H9 (cell line): Measurements from ENCODE around the gene DCLRE1B. TPM values are rescaled to one million over a fixed set of nuclear protein-coding genes. Genes with fewer than 3 reads are reported as not detected.

ENCODE experiments used
- DNase-seq: peaks from one replicate; pipeline ENCODE4 v3.0.0-alpha.2; 2017
- H2AFZ ChIP-seq: one replicate; pipeline ENCODE4 v1.6.1; 2013; ENCODE audit warnings: mild to moderate bottlenecking, low read length, control low read depth, moderate library complexity
- H2AK5ac ChIP-seq: 2 replicates; pipeline ENCODE4 v1.6.1; 2013; ENCODE audit warnings: low read length, control low read depth, mixed read lengths; ENCODE audit not compliant: insufficient read length
- H2BK120ac ChIP-seq: one replicate; pipeline ENCODE4 v1.6.1; 2013; ENCODE audit warnings: low read depth, mild to moderate bottlenecking, low read length, control low read depth, inconsistent platforms; ENCODE audit not compliant: poor library complexity, severe bottlenecking
- H2BK12ac ChIP-seq: 2 replicates; pipeline ENCODE4 v1.6.1; 2013; ENCODE audit warnings: low read length, control low read depth, mixed read lengths, low read depth; ENCODE audit not compliant: insufficient read length
- H2BK15ac ChIP-seq: 2 replicates; pipeline ENCODE4 v1.6.1; 2013; ENCODE audit warnings: low read depth, low read length, control low read depth
- H2BK20ac ChIP-seq: one replicate; pipeline ENCODE4 v1.6.1; 2013; ENCODE audit warnings: low read depth, mild to moderate bottlenecking, low read length, control low read depth, inconsistent platforms; ENCODE audit not compliant: poor library complexity, severe bottlenecking
- H2BK5ac ChIP-seq: 2 replicates; pipeline ENCODE4 v1.6.1; 2013; ENCODE audit warnings: low read length, control low read depth, mixed read lengths; ENCODE audit not compliant: insufficient read length
- H3K14ac ChIP-seq: 2 replicates; pipeline ENCODE4 v1.6.1; 2013; ENCODE audit warnings: low read length, control low read depth; ENCODE audit not compliant: insufficient read depth
- H3K18ac ChIP-seq: 2 replicates; pipeline ENCODE4 v1.6.1; 2013; ENCODE audit warnings: low read depth, mild to moderate bottlenecking, mixed read lengths, low read length, control low read depth; ENCODE audit not compliant: insufficient read length
- H3K23ac ChIP-seq: 2 replicates; pipeline ENCODE4 v1.6.1; 2013; ENCODE audit warnings: low read length, control low read depth, mixed read lengths, low read depth; ENCODE audit not compliant: insufficient read length
- H3K23me2 ChIP-seq: 2 replicates; pipeline ENCODE4 v1.6.1; 2013; ENCODE audit warnings: low read depth, mild to moderate bottlenecking, mixed read lengths, low read length, control low read depth; ENCODE audit not compliant: insufficient read length, poor library complexity, severe bottlenecking
- H3K27ac ChIP-seq: 2 replicates; pipeline ENCODE4 v1.5.1; 2013; ENCODE audit warnings: low read length, control low read depth, mixed read lengths, low read depth; ENCODE audit not compliant: insufficient read length
- H3K27me3 ChIP-seq: 2 replicates; pipeline ENCODE4 v1.6.1; 2013; ENCODE audit warnings: low read length, control low read depth, inconsistent platforms; ENCODE audit not compliant: insufficient read depth
- H3K4ac ChIP-seq: 2 replicates; pipeline ENCODE4 v1.6.1; 2013; ENCODE audit warnings: low read depth, mild to moderate bottlenecking, control low read depth, inconsistent platforms, low read length, moderate library complexity
- H3K4me1 ChIP-seq: 2 replicates; pipeline ENCODE4 v1.6.1; 2013; ENCODE audit warnings: low read length, control low read depth, inconsistent platforms; ENCODE audit not compliant: insufficient read depth
- H3K4me2 ChIP-seq: 2 replicates; pipeline ENCODE4 v1.6.1; 2013; ENCODE audit warnings: low read length, control low read depth, mixed read lengths; ENCODE audit not compliant: insufficient read length, insufficient read depth
- H3K56ac ChIP-seq: 2 replicates; pipeline ENCODE4 v1.6.1; 2013; ENCODE audit warnings: low read depth, mild to moderate bottlenecking, mixed read lengths, low read length, control low read depth; ENCODE audit not compliant: insufficient read length
- H3K79me1 ChIP-seq: 2 replicates; pipeline ENCODE4 v1.6.1; 2013; ENCODE audit warnings: low read depth, mild to moderate bottlenecking, moderate library complexity, low read length, control low read depth, inconsistent platforms; ENCODE audit not compliant: insufficient read depth, poor library complexity, severe bottlenecking
- H3K79me2 ChIP-seq: 2 replicates; pipeline ENCODE4 v1.6.1; 2013; ENCODE audit warnings: low read length, control low read depth, inconsistent platforms; ENCODE audit not compliant: insufficient read depth
- H3K9ac ChIP-seq: 2 replicates; pipeline ENCODE4 v1.6.1; 2013; ENCODE audit warnings: low read length, control low read depth, mixed read lengths; ENCODE audit not compliant: insufficient read length; ENCODE audit errors: extremely low read depth
- H3K9me3 ChIP-seq: one replicate; pipeline ENCODE4 v1.6.1; 2013; ENCODE audit warnings: low read depth, low read length, inconsistent platforms; ENCODE audit not compliant: control insufficient read depth
- H3T11ph ChIP-seq: one replicate; pipeline ENCODE4 v1.6.1; 2013; ENCODE audit warnings: mild to moderate bottlenecking, low read length, control low read depth, inconsistent platforms
- H4K20me1 ChIP-seq: one replicate; pipeline ENCODE4 v1.6.1; 2013; ENCODE audit not compliant: control insufficient read depth, insufficient read length, insufficient read depth
- H4K5ac ChIP-seq: 2 replicates; pipeline ENCODE4 v1.6.1; 2013; ENCODE audit warnings: low read depth, mild to moderate bottlenecking, mixed read lengths, low read length, control low read depth; ENCODE audit not compliant: insufficient read length
- H4K8ac ChIP-seq: replicated peaks from 2 replicates; pipeline ENCODE4 v1.6.1; 2013; ENCODE audit warnings: low read length, control low read depth, mixed read lengths, low read depth; ENCODE audit not compliant: insufficient read length
- H4K91ac ChIP-seq: 2 replicates; pipeline ENCODE4 v1.6.1; 2013; ENCODE audit warnings: low read depth, mild to moderate bottlenecking, moderate library complexity, mixed read lengths, low read length, control low read depth; ENCODE audit not compliant: insufficient read length
- H3K27ac Mint-ChIP-seq, 3 experiments: 2 replicates in 2 of 3; 3 replicates in 1 of 3; pipeline ENCODE4 v1.8.0; 2020 to 2021; ENCODE audit warnings: mixed read lengths in 3 of 3, mild to moderate bottlenecking in 1 of 3, moderate library complexity in 1 of 3
- H3K27me3 Mint-ChIP-seq: 2 replicates; pipeline ENCODE4 v1.8.0; 2021; ENCODE audit warnings: low read depth, mild to moderate bottlenecking, moderate library complexity, mixed read lengths
- H3K36me3 Mint-ChIP-seq, 3 experiments: 2 replicates in 2 of 3; 3 replicates in 1 of 3; pipeline ENCODE4 v1.8.0; 2020 to 2021; ENCODE audit warnings: low read depth in 3 of 3, mixed read lengths in 3 of 3; ENCODE audit not compliant: insufficient read depth in 1 of 3
- H3K4me1 Mint-ChIP-seq, 2 experiments: 2 replicates each; pipeline ENCODE4 v1.8.0; 2020; ENCODE audit warnings: mixed read lengths in 2 of 2
- H3K4me3 Mint-ChIP-seq, 2 experiments: 2 replicates in 1 of 2; 3 replicates in 1 of 2; pipeline ENCODE4 v1.8.0; 2020 to 2021; ENCODE audit warnings: mild to moderate bottlenecking in 2 of 2, mixed read lengths in 2 of 2, moderate library complexity in 1 of 2
- H3K9me3 Mint-ChIP-seq, 2 experiments: 2 replicates in 1 of 2; 3 replicates in 1 of 2; pipeline ENCODE4 v1.8.0; 2020; ENCODE audit warnings: mild to moderate bottlenecking in 2 of 2, mixed read lengths in 2 of 2, moderate library complexity in 1 of 2
- WGBS: extraction: QIAGEN DNeasy Blood & Tissue Kit; methylation state at CpG from one replicate; pipeline ENCODE4 v1.1.7; 2013; ENCODE audit warnings: missing lambda C conversion rate, low lambda C conversion rate, mixed read lengths; ENCODE audit not compliant: insufficient read length; ENCODE audit errors: extremely low coverage; 5-methylcytosine and 5-hydroxymethylcytosine counted together
- total RNA-seq: library from RNA; stranded (reverse); gene quantifications from 2 replicates; pipeline ENCODE4 v1.2.1, GENCODE V29; 2021
- TF ChIP-seq, protein P1 (sequence below): fragments of 200-600 bp; sonication (generic); conservative IDR thresholded peaks from 3 replicates; pipeline ENCODE4 v1.8.0; 2021; ENCODE audit warnings: antibody characterized with exemption, mild to moderate bottlenecking

DCLRE1B gene
- total RNA-seq, 1 experiment from 2014 or later, result 13.4 TPM

DNA sequence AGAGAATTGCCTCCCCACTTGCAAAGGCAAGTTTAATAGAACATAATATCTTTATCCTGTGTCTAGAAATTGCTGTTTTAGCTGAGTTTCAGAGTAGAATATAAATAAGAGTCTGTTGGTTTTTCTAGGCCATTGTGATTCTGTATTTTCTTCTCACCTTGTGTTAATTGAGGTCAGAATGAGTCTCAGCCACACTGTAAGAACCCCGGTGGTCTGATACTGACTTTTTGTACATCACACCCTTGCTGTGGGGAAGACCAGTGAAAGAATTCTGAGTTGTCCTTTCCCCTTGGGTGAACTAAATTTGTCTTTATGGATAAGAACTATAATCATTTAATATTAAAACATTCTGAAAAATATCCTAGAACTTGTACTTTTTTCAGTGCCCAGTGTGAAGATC lies 30.8 kb downstream of the DCLRE1B start:
- Histone ChIP-seq H3K18ac (no peak overlapping the region), H2AFZ (no peak overlapping the region), H3K9ac (no peak overlapping the region), H3K23me2 (peaks cover under 1% of the 10 kb centered on the region), H2AK5ac (no peak overlapping the region), H4K91ac (no peak overlapping the region), H3K4ac (no peak overlapping the region), H3K79me2 (peaks cover 15% of the 10 kb centered on the region; the same call in 1 of the 2 replicates), H3K4me1 (no peaks in the 10 kb centered on the region), H2BK5ac (no peak overlapping the region), H4K20me1 (no peaks in the 10 kb centered on the region), H4K8ac (no peak overlapping the region), H3K27me3 (no peaks in the 10 kb centered on the region), H2BK15ac (no peak overlapping the region), H3T11ph (no peak overlapping the region), H3K4me2 (no peak overlapping the region), H2BK20ac (no peak overlapping the region), H3K79me1 (no peaks in the 10 kb centered on the region), H3K56ac (no peak overlapping the region), H3K27ac (no peak overlapping the region), H3K9me3 (no peaks in the 10 kb centered on the region), H4K5ac (no peak overlapping the region), H3K23ac (no peak overlapping the region), H2BK12ac (no peak overlapping the region), H3K14ac (no peak overlapping the region), H2BK120ac (no peak overlapping the region)
- Mint-ChIP-seq H3K27me3 (no peaks in the 10 kb centered on the region; the same call in 1 of the 2 replicates), H3K4me1 (peaks cover 34 to 35% of the 10 kb centered on the region in 2 experiments), H3K36me3 (peaks cover 8 to 12% (median 10%) of the 10 kb centered on the region in 3 experiments; a peak in 6 of 7 replicates), H3K4me3 (no peak overlapping the region), H3K9me3 (no peaks in the 10 kb centered on the region; a peak in 1 of 5 replicates), H3K27ac (no peak overlapping the region)
- no peak for DNase-seq
- WGBS, result no CpG with 5 or more reads among the region's 1 CpG
- TF ChIP-seq, protein P1, sequence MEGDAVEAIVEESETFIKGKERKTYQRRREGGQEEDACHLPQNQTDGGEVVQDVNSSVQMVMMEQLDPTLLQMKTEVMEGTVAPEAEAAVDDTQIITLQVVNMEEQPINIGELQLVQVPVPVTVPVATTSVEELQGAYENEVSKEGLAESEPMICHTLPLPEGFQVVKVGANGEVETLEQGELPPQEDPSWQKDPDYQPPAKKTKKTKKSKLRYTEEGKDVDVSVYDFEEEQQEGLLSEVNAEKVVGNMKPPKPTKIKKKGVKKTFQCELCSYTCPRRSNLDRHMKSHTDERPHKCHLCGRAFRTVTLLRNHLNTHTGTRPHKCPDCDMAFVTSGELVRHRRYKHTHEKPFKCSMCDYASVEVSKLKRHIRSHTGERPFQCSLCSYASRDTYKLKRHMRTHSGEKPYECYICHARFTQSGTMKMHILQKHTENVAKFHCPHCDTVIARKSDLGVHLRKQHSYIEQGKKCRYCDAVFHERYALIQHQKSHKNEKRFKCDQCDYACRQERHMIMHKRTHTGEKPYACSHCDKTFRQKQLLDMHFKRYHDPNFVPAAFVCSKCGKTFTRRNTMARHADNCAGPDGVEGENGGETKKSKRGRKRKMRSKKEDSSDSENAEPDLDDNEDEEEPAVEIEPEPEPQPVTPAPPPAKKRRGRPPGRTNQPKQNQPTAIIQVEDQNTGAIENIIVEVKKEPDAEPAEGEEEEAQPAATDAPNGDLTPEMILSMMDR, result no peak
